SJSA1 (cell line): ENCODE measurements around the gene TUFM. TPM values are rescaled to one million over a fixed set of nuclear protein-coding genes. Genes with fewer than 3 reads are reported as not detected.
A peak's percentile ranks its signal among the peaks of the same experiment; 100 is the strongest.

Experiments
- DNase-seq, 2 experiments: peaks; one replicate each; pipeline ENCODE4 v3.0.0-alpha.2; 2015 to 2020; ENCODE audit warnings: low spot score in 2 of 2, low read depth in 1 of 2
- H3K27ac ChIP-seq: fragments of 250-450 bp; sonication (Bioruptor Pico); 2 replicates; pipeline ENCODE4 v1.5.1; 2020; ENCODE audit warnings: mild to moderate bottlenecking, moderate library complexity
- H3K27me3 ChIP-seq: fragments of 250-450 bp; sonication (Bioruptor Pico); replicated peaks from 2 replicates; pipeline ENCODE4 v1.5.1; 2020; ENCODE audit warnings: mild to moderate bottlenecking, moderate library complexity
- H3K36me3 ChIP-seq: fragments of 250-450 bp; sonication (Bioruptor Pico); 2 replicates; pipeline ENCODE4 v1.5.1; 2020; ENCODE audit warnings: mild to moderate bottlenecking
- H3K4me1 ChIP-seq: fragments of 250-450 bp; sonication (Bioruptor Pico); replicated peaks from 2 replicates; pipeline ENCODE4 v1.6.1; 2021; ENCODE audit warnings: mild to moderate bottlenecking
- H3K4me3 ChIP-seq: fragments of 250-450 bp; sonication (Bioruptor Pico); 2 replicates; pipeline ENCODE4 v1.5.1; 2020; ENCODE audit warnings: mild to moderate bottlenecking
- H3K9me3 ChIP-seq: fragments of 250-450 bp; sonication (Bioruptor Pico); replicated peaks from 2 replicates; pipeline ENCODE4 v1.5.1; 2020; ENCODE audit warnings: mild to moderate bottlenecking
- total RNA-seq: library from RNA; depleted of rRNA; stranded (reverse); fragments of >200 nt; shearing (Covaris generic); gene quantifications from 2 replicates; pipeline ENCODE4 v1.2.3, GENCODE V29; 2014

The TUFM gene
- total RNA-seq, 1 experiment from 2014 or later, result 142 TPM

DNA sequence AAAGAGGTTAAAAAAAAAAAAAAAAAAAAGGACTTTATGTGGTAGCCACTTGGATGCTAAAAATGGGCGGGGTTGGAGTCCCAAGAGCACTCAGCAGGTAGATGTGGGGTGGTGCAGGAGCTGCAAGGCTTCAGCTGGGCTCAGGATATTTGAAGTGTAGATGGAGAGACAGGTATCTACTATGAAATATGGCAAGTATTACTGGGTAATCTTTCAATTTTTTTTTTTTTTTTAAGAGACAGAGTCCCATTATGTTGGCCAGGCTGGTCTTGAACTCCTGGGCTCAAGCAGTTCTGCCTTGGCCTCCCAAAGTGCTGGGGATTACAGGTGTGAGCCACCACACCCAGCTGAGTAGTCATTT, 7.6 kb downstream of the TUFM start:
- Histone ChIP-seq H3K27ac (no peak overlapping the region), H3K9me3 (no peaks in the 10 kb centered on the region), H3K4me1 (no peaks in the 10 kb centered on the region), H3K4me3 (no peak overlapping the region), H3K36me3 (peaks cover 83% of the 10 kb centered on the region), H3K27me3 (no peaks in the 10 kb centered on the region)
- DNase-seq, result no peak

- Histone ChIP-seq H3K9me3 (no peaks in the 10 kb centered on the region), H3K36me3 (peaks cover 83% of the 10 kb centered on the region)
Measured at GRCh38 chr16:28837672-28838557, 8.2 kb downstream of the TUFM start.

GRCh38 chr16:28836761-28837064, 9.4 kb downstream of the TUFM start:
- Histone ChIP-seq H3K4me1 (no peaks in the 10 kb centered on the region), H3K27me3 (no peaks in the 10 kb centered on the region), H3K27ac (no peak overlapping the region), H3K4me3 (no peak overlapping the region), H3K36me3 (peaks cover 83% of the 10 kb centered on the region), H3K9me3 (no peaks in the 10 kb centered on the region)
- DNase-seq, result no peak

More at GRCh38 chr16:28837672-28838557, 8.2 kb downstream of the TUFM start:
- H3K27me3 ChIP-seq, result no peaks in the 10 kb centered on the region
- no peak overlapping the region for H3K4me3 ChIP-seq
- DNase-seq, result no peak
- no peak overlapping the region for H3K27ac ChIP-seq
- no peaks in the 10 kb centered on the region for H3K4me1 ChIP-seq

- no peaks in the 10 kb centered on the region for H3K9me3 ChIP-seq
- no peak for DNase-seq
- H3K4me1 ChIP-seq, result no peaks in the 10 kb centered on the region
- H3K4me3 ChIP-seq, result no peak overlapping the region
- no peak overlapping the region for H3K27ac ChIP-seq
- H3K36me3 ChIP-seq, result peaks cover 83% of the 10 kb centered on the region
- no peaks in the 10 kb centered on the region for H3K27me3 ChIP-seq
Measured at GRCh38 chr16:28835864-28836760, 10.0 kb downstream of the TUFM start.

DNA sequence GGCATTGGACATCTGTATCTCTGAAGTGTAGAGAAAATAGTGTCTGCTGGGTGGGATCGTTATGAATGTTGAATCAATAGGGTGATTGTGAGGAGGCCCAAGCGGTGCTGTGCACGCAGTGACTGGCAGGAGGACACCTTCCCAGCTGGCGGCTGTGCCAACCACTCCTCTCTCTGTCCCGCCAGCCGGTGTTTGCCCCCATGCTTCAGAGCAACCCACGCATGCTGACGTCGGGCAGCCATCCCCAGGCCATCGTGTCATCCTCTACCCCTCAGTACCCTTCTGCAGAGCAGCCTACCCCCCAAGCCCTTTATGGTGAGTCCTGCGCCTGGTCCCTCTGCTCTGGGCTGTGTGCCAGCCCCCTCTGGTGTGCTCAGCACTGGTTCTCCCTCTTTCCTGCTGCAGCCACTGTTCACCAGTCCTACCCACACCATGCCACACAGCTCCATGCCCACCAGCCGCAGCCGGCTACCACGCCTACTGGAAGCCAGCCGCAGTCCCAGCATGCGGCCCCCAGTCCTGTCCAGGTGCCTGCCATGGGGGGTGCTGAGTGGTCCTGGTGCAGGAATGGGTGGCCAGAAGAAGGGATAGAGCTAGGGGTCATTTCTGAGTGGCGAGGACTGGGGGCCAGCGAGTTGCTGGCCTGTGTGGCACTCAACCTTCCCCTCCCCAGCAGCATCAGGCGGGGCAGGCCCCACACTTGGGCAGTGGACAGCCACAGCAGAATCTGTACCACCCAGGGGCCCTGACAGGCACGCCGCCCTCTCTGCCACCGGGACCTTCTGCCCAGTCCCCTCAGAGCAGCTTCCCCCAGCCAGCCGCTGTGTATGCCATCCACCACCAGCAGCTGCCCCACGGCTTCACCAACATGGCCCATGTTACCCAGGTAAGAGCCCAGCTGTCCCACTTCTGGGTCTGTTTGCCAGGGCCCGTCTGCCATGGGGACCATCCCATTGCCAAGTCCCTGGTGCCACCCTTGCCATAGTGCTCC, 11.0 kb downstream of the TUFM start:
- Histone ChIP-seq H3K27me3 (no peaks in the 10 kb centered on the region), H3K4me1 (no peaks in the 10 kb centered on the region), H3K27ac (no peak overlapping the region), H3K9me3 (no peaks in the 10 kb centered on the region), H3K4me3 (no peak overlapping the region), H3K36me3 (peaks cover 86% of the 10 kb centered on the region)
- DNase-seq, result no peak

DNA sequence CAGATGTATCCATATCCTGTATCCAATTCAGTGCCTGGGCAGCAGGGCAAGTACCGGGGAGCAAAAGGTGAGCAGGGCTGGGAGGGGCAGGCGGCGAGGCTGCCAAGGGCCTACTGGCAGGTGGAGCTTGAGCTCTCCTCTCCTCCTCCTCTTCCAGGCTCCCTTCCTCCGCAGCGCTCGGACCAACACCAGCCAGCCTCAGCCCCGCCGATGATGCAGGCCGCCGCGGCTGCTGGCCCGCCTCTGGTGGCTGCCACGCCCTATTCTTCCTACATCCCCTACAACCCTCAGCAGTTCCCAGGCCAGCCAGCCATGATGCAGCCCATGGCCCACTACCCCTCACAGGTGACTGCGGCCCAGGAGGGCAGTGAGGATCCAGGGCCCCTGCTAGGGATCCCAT, 11.8 kb downstream of the TUFM start:
- Histone ChIP-seq H3K27ac (no peak overlapping the region), H3K9me3 (no peaks in the 10 kb centered on the region), H3K4me1 (no peaks in the 10 kb centered on the region), H3K27me3 (no peaks in the 10 kb centered on the region), H3K36me3 (peaks cover 94% of the 10 kb centered on the region), H3K4me3 (no peak overlapping the region)
- no peak for DNase-seq

DNA sequence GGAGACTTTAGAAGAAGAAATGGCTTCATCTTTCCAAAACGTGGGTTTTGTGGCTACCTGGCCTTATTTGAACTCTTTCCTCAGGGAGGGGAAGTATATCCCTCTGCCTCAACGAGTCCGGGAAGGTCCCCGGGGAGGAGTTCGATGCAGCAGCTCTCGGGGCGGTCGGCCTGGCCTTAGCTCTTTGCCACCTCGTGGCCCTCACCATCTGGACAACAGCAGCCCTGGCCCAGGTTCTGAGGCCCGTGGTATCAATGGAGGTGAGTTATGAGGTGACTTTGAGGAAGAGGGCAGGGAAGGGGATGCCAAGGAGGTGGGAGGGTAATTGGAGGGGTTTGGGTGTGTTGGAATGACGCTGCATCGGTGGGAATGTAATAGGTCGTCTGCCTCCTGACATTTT, 15.6 kb downstream of the TUFM start:
- no peak for DNase-seq
- Histone ChIP-seq H3K4me3 (no peak overlapping the region), H3K9me3 (no peaks in the 10 kb centered on the region), H3K27me3 (no peaks in the 10 kb centered on the region), H3K27ac (no peak overlapping the region), H3K36me3 (peaks cover 100% of the 10 kb centered on the region), H3K4me1 (no peaks in the 10 kb centered on the region)

- Histone ChIP-seq H3K9me3 (no peaks in the 10 kb centered on the region), H3K36me3 (peaks cover 100% of the 10 kb centered on the region), H3K4me3 (no peak overlapping the region), H3K4me1 (peaks cover under 1% of the 10 kb centered on the region; the same call in 1 of the 2 replicates), H3K27me3 (no peaks in the 10 kb centered on the region), H3K27ac (no peak overlapping the region)
- DNase-seq, result no peak
Measured at GRCh38 chr16:28829747-28830146, 16.4 kb downstream of the TUFM start.

GRCh38 chr16:28826141-28826540, 20.0 kb downstream of the TUFM start:
- Histone ChIP-seq H3K36me3 (peaks cover 80% of the 10 kb centered on the region), H3K4me3 (no peak overlapping the region), H3K27ac (no peak overlapping the region), H3K9me3 (no peaks in the 10 kb centered on the region), H3K27me3 (no peaks in the 10 kb centered on the region), H3K4me1 (peaks cover 8% of the 10 kb centered on the region)
- no peak for DNase-seq

GRCh38 chr16:28824717-28824973, 21.5 kb downstream of the TUFM start:
- Histone ChIP-seq H3K27me3 (no peaks in the 10 kb centered on the region), H3K27ac (peak overlapping the region; percentile 95), H3K4me1 (peaks cover 8% of the 10 kb centered on the region), H3K4me3 (peak overlapping the region; percentile 95), H3K36me3 (peaks cover 69% of the 10 kb centered on the region), H3K9me3 (no peaks in the 10 kb centered on the region)
- DNase-seq, result no peak

- peak; percentile 99 for DNase-seq
- Histone ChIP-seq H3K27ac (peak overlapping the region; percentile 95), H3K4me3 (peak overlapping the region; percentile 95), H3K9me3 (no peaks in the 10 kb centered on the region), H3K4me1 (peaks cover 8% of the 10 kb centered on the region), H3K36me3 (peaks cover 64% of the 10 kb centered on the region), H3K27me3 (no peaks in the 10 kb centered on the region)
Measured at GRCh38 chr16:28823873-28824716, 22.1 kb downstream of the TUFM start.

- H3K4me3 ChIP-seq, result peak overlapping the region; percentile 95
- no peaks in the 10 kb centered on the region for H3K27me3 ChIP-seq
- no peak for DNase-seq
- H3K9me3 ChIP-seq, result no peaks in the 10 kb centered on the region
- peaks cover 58% of the 10 kb centered on the region for H3K36me3 ChIP-seq
- H3K27ac ChIP-seq, result peak overlapping the region; percentile 95
- peaks cover 8% of the 10 kb centered on the region for H3K4me1 ChIP-seq
Measured at GRCh38 chr16:28823291-28823872, 22.8 kb downstream of the TUFM start.
